ENCODE measurements around the gene SLC47A1.

DNA sequence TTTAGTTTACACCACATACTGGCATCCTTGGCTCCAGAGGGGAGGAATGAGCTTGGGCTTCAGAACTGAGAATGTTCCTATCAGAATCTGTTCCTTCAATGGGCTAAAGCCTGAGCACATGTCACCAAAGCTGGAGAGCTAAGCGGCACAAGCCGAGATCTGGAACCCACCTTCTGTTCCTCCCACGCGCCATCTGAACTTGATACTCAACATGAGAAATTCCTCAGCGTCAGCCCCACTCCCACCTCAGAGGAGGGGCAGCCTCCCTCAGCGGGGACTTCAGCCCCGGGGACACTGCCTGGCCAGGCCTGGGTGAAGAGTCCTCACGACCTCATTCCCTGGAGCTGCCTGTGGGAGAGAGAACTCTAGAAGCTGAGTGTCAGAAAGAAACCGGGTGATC, 22.8 kb upstream of the SLC47A1 start:
- TF ChIP-seq, protein P1, sequence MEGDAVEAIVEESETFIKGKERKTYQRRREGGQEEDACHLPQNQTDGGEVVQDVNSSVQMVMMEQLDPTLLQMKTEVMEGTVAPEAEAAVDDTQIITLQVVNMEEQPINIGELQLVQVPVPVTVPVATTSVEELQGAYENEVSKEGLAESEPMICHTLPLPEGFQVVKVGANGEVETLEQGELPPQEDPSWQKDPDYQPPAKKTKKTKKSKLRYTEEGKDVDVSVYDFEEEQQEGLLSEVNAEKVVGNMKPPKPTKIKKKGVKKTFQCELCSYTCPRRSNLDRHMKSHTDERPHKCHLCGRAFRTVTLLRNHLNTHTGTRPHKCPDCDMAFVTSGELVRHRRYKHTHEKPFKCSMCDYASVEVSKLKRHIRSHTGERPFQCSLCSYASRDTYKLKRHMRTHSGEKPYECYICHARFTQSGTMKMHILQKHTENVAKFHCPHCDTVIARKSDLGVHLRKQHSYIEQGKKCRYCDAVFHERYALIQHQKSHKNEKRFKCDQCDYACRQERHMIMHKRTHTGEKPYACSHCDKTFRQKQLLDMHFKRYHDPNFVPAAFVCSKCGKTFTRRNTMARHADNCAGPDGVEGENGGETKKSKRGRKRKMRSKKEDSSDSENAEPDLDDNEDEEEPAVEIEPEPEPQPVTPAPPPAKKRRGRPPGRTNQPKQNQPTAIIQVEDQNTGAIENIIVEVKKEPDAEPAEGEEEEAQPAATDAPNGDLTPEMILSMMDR (IDR thresholded peaks at IDR 0.05): no peak
- TF ChIP-seq, protein P2, sequence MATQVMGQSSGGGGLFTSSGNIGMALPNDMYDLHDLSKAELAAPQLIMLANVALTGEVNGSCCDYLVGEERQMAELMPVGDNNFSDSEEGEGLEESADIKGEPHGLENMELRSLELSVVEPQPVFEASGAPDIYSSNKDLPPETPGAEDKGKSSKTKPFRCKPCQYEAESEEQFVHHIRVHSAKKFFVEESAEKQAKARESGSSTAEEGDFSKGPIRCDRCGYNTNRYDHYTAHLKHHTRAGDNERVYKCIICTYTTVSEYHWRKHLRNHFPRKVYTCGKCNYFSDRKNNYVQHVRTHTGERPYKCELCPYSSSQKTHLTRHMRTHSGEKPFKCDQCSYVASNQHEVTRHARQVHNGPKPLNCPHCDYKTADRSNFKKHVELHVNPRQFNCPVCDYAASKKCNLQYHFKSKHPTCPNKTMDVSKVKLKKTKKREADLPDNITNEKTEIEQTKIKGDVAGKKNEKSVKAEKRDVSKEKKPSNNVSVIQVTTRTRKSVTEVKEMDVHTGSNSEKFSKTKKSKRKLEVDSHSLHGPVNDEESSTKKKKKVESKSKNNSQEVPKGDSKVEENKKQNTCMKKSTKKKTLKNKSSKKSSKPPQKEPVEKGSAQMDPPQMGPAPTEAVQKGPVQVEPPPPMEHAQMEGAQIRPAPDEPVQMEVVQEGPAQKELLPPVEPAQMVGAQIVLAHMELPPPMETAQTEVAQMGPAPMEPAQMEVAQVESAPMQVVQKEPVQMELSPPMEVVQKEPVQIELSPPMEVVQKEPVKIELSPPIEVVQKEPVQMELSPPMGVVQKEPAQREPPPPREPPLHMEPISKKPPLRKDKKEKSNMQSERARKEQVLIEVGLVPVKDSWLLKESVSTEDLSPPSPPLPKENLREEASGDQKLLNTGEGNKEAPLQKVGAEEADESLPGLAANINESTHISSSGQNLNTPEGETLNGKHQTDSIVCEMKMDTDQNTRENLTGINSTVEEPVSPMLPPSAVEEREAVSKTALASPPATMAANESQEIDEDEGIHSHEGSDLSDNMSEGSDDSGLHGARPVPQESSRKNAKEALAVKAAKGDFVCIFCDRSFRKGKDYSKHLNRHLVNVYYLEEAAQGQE (IDR thresholded peaks at IDR 0.05; ENCODE audit: insufficient read depth in 1 of 2, low read depth in 2 of 2, low read length in 1 of 2): no peak
- TF ChIP-seq POLR2AphosphoS5 (IDR thresholded peaks at IDR 0.05; ENCODE audit: low read depth, low read length): no peak
